HG02588 (cell line): Measurements from ENCODE around the gene PCNX2.
"Not testable (repeated sequence)": the region's sequence is repeated elsewhere in the genome, so short reads cannot be mapped to it uniquely, and the experiment has no call there.

Experiments used
- ATAC-seq: cut with Tn5 transposase; IDR thresholded peaks from one replicate; pipeline ENCODE4 v1.9.1; 2021; ENCODE audit warnings: mild to moderate bottlenecking, moderate library complexity; ENCODE audit not compliant: unreplicated experiment

The PCNX2 gene

GRCh38 chr1:233229288-233229687 lies 66.2 kb downstream of the PCNX2 start:
- no peak for ATAC-seq

- ATAC-seq, result no peak
Observed at GRCh38 chr1:233227930-233228465, 67.5 kb downstream of the PCNX2 start.

GRCh38 chr1:233224311-233224710 lies 71.2 kb downstream of the PCNX2 start:
- ATAC-seq, result no peak

GRCh38 chr1:233217832-233218231 lies 77.7 kb downstream of the PCNX2 start:
- no peak for ATAC-seq

GRCh38 chr1:233216009-233216408 lies 79.5 kb downstream of the PCNX2 start:
- no peak for ATAC-seq

- ATAC-seq, result no peak
Observed at GRCh38 chr1:233215135-233215760, 80.3 kb downstream of the PCNX2 start.

- no peak for ATAC-seq
Observed at GRCh38 chr1:233211595-233211994, 83.9 kb downstream of the PCNX2 start.

- no peak for ATAC-seq
Observed at GRCh38 chr1:233211106-233211505, 84.4 kb downstream of the PCNX2 start.

GRCh38 chr1:233209481-233209880 lies 86.0 kb downstream of the PCNX2 start:
- no peak for ATAC-seq

- no peak for ATAC-seq
Observed at GRCh38 chr1:233208687-233209086, 86.8 kb downstream of the PCNX2 start.

- ATAC-seq, result no peak
Observed at GRCh38 chr1:233197940-233198339, 97.6 kb downstream of the PCNX2 start.

- ATAC-seq, result no peak
Observed at GRCh38 chr1:233193741-233194140, 101.8 kb downstream of the PCNX2 start.

- no peak for ATAC-seq
Observed at GRCh38 chr1:233190987-233191386, 104.5 kb downstream of the PCNX2 start.

GRCh38 chr1:233189526-233189925 lies 106.0 kb downstream of the PCNX2 start:
- no peak for ATAC-seq

GRCh38 chr1:233188061-233188460 lies 107.5 kb downstream of the PCNX2 start:
- ATAC-seq, result no peak

- ATAC-seq, result no peak
Observed at GRCh38 chr1:233183226-233184020, 112.1 kb downstream of the PCNX2 start.

GRCh38 chr1:233182587-233182986 lies 112.9 kb downstream of the PCNX2 start:
- no peak for ATAC-seq

- ATAC-seq, result no peak
Observed at GRCh38 chr1:233180641-233181364, 114.7 kb downstream of the PCNX2 start.

GRCh38 chr1:233179638-233180037 lies 115.9 kb downstream of the PCNX2 start:
- not testable (repeated sequence) for ATAC-seq

GRCh38 chr1:233172201-233172600 lies 123.3 kb downstream of the PCNX2 start:
- ATAC-seq, result no peak

GRCh38 chr1:233170741-233171140 lies 124.8 kb downstream of the PCNX2 start:
- ATAC-seq, result no peak

- ATAC-seq, result no peak
Observed at GRCh38 chr1:233168384-233168783, 127.1 kb downstream of the PCNX2 start.
